Stimulated activated naive CD4-positive, alpha-beta T cell (primary cell): ENCODE data around the gene CLCNKA.

Experiments used
- DNase-seq, 6 experiments: peaks; one replicate each; lab custom pipeline; 2025; lab: John Stamatoyannopoulos, UW

Gene CLCNKA

GRCh38 chr1:16078925-16079656, 57.3 kb downstream of the CLCNKA start:
- DNase-seq = peak; percentile 55 to 86 (median 66)

GRCh38 chr1:16080422-16081150, 58.8 kb downstream of the CLCNKA start:
- DNase-seq = no peak

- no peak for DNase-seq
Measured at GRCh38 chr1:16081636-16082035, 59.8 kb downstream of the CLCNKA start.

- DNase-seq = peak in 5 of 6 experiments; percentile 27 to 52 (median 35)
Measured at GRCh38 chr1:16082283-16083038, 60.6 kb downstream of the CLCNKA start.

- no peak for DNase-seq
Measured at GRCh38 chr1:16083486-16083885, 61.6 kb downstream of the CLCNKA start.
